ENCODE results near the gene TRIM17.

- no peak for TF ChIP-seq CTCF (IDR thresholded peaks at IDR 0.05)
- no peak for TF ChIP-seq POLR2A (IDR thresholded peaks at IDR 0.05)
These were observed 43.5 kb downstream of the TRIM17 start for GRCh38 chr1:228373004-228373680.

All from testis (tissue), 2 donors.